HepG2 (cell line): ENCODE measurements around the gene CCDC154. TPM values are rescaled to one million over a fixed set of nuclear protein-coding genes. Genes with fewer than 3 reads are reported as not detected.

Experiments
- AGO1 ChIP-seq: fragments of 200-400 bp; formaldehyde crosslinking; IDR thresholded peaks from 2 replicates; pipeline ENCODE4 v1.6.1; 2017; ENCODE audit warnings: mild to moderate bottlenecking, low read depth, low read length, moderate library complexity; ENCODE audit not compliant: poor library complexity, severe bottlenecking
- CCAR2 ChIP-seq: fragments of 200-400 bp; formaldehyde crosslinking; optimal IDR thresholded peaks from 2 replicates; pipeline ENCODE3; 2018; ENCODE audit warnings: low read depth, mild to moderate bottlenecking, low read length, moderate library complexity
- FOXP4 ChIP-seq: sonication (generic); formaldehyde crosslinking; IDR thresholded peaks from 2 replicates; pipeline ENCODE4 v1.4.0; 2020; ENCODE audit warnings: missing genetic modification reagents
- GZF1 ChIP-seq: sonication (generic); formaldehyde crosslinking; IDR thresholded peaks from 2 replicates; pipeline ENCODE4 v1.5.1; 2020; ENCODE audit warnings: mild to moderate bottlenecking, missing genetic modification reagents
- IKZF1 ChIP-seq: fragments of 450-650 bp; IDR thresholded peaks from 2 replicates; pipeline ENCODE4 v1.7.1; 2016
- MED13 ChIP-seq: sonication (generic); formaldehyde crosslinking; IDR thresholded peaks from 2 replicates; pipeline ENCODE4 v1.5.0; 2020; ENCODE audit warnings: missing genetic modification reagents
- NCOA1 ChIP-seq: sonication (generic); formaldehyde crosslinking; IDR thresholded peaks from 2 replicates; pipeline ENCODE4 v1.9.0; 2021; ENCODE audit warnings: missing genetic modification reagents
- PHF5A ChIP-seq: IDR thresholded peaks from one replicate; pipeline ENCODE4 v1.6.1; 2018; ENCODE audit warnings: low read depth, missing genetic modification reagents; ENCODE audit not compliant: unreplicated experiment
- PITX1 ChIP-seq: sonication (generic); formaldehyde crosslinking; IDR thresholded peaks from 2 replicates; pipeline ENCODE4 v1.5.1; 2020; ENCODE audit warnings: mild to moderate bottlenecking, missing genetic modification reagents
- POGZ ChIP-seq: sonication (generic); formaldehyde crosslinking; IDR thresholded peaks from 2 replicates; pipeline ENCODE4 v1.4.0; 2020; ENCODE audit warnings: mild to moderate bottlenecking, missing genetic modification reagents
- SMAD3 ChIP-seq: sonication (generic); formaldehyde crosslinking; IDR thresholded peaks from 2 replicates; pipeline ENCODE4 v1.4.0; 2020; ENCODE audit warnings: missing genetic modification reagents
- ZC3H13 ChIP-seq: sonication (generic); formaldehyde crosslinking; IDR thresholded peaks from 2 replicates; pipeline ENCODE4 v1.8.1; 2023; ENCODE audit warnings: mild to moderate bottlenecking, missing genetic modification reagents, moderate library complexity
- ZFY ChIP-seq: sonication (generic); formaldehyde crosslinking; IDR thresholded peaks from 2 replicates; pipeline ENCODE4 v1.4.0; 2020; ENCODE audit warnings: missing genetic modification reagents
- ZNF414 ChIP-seq: sonication (generic); formaldehyde crosslinking; IDR thresholded peaks from 2 replicates; pipeline ENCODE4 v1.5.0; 2020; ENCODE audit warnings: missing genetic modification reagents
- ZNF709 ChIP-seq: sonication (generic); formaldehyde crosslinking; IDR thresholded peaks from 2 replicates; pipeline ENCODE4 v1.5.0; 2020; ENCODE audit warnings: mild to moderate bottlenecking, missing genetic modification reagents
- ZNF792 ChIP-seq: IDR thresholded peaks from 2 replicates; pipeline ENCODE4 v1.6.1; 2016
- ZNF841 ChIP-seq: sonication (generic); formaldehyde crosslinking; IDR thresholded peaks from 2 replicates; pipeline ENCODE4 v1.8.1; 2023; ENCODE audit warnings: missing genetic modification reagents, borderline replicate concordance
- polyA plus RNA-seq, 8 experiments: library from polyadenylated mRNA; depleted of rRNA in 3 of 8; stranded (reverse) in 7 of 8; unstranded in 1 of 8; fragments of >200 nt; fragmentation: Illumina TruSeq in 4 of 8; extraction: Trizol in 4 of 8; gene quantifications; 2 replicates each; pipeline versions ENCODE4 v1.2.1 to v1.2.3, GENCODE V29; 2011 to 2016; ENCODE audit warnings: low read depth in 4 of 8, missing spikeins in 1 of 8, mixed read lengths in 1 of 8; ENCODE audit not compliant: insufficient read depth in 1 of 8
- total RNA-seq, 5 experiments: library from RNA; depleted of rRNA; stranded (reverse); fragments of >200 nt; fragmentation: Illumina TruSeq; extraction: Trizol; gene quantifications; 2 replicates each; pipeline ENCODE4 v1.2.3, GENCODE V29; 2016; ENCODE audit warnings: low read depth in 1 of 5
- TF ChIP-seq, protein P1 (sequence below): sonication (generic); formaldehyde crosslinking; IDR thresholded peaks from 2 replicates; pipeline ENCODE4 v1.4.0; 2020; ENCODE audit warnings: mild to moderate bottlenecking, missing genetic modification reagents
- TF ChIP-seq, protein P2 (sequence below), 2 experiments: fragments of 450-650 bp in 1 of 2; sonication (generic) in 1 of 2; formaldehyde crosslinking; IDR thresholded peaks; 2 replicates each; pipeline versions ENCODE4 v1.5.0 to v1.8.0; 2020 to 2022; ENCODE audit warnings: mild to moderate bottlenecking in 1 of 2, missing genetic modification reagents in 1 of 2
- TF ChIP-seq, protein P3 (sequence below): sonication (generic); formaldehyde crosslinking; conservative IDR thresholded peaks from 2 replicates; pipeline ENCODE4 v1.8.0; 2022; ENCODE audit warnings: missing genetic modification reagents
- TF ChIP-seq, protein P4 (sequence below): sonication (generic); formaldehyde crosslinking; IDR thresholded peaks from 2 replicates; pipeline ENCODE4 v1.5.0; 2020; ENCODE audit warnings: mild to moderate bottlenecking, low read depth, missing genetic modification reagents, borderline replicate concordance

The CCDC154 gene
- total and polyA plus RNA-seq, 2 of the 13 experiments (the other 11 are each of a cell fraction or from before 2014, with no cell fraction given): 0.92 to 1.5 TPM

- TF ChIP-seq ZNF841 (CRISPR knock-in tag) (no peak), AGO1 (no peak), ZC3H13 (CRISPR knock-in tag) (no peak), CCAR2 (no peak), MED13 (CRISPR knock-in tag) (no peak), ZNF709 (CRISPR knock-in tag) (no peak), NCOA1 (no peak), ZFY (CRISPR knock-in tag) (peak; percentile 90), IKZF1 (no peak), GZF1 (CRISPR knock-in tag) (no peak), PHF5A (CRISPR knock-in tag) (peak; percentile 39), ZNF414 (CRISPR knock-in tag) (no peak), POGZ (no peak; the same call in 1 of the 2 replicates), SMAD3 (no peak), FOXP4 (no peak), PITX1 (CRISPR knock-in tag) (0 out of 2 replicates have a peak, but pooled peaks have one; percentile 18), ZNF792 (CRISPR knock-in tag) (peak; percentile 74; the same call in 1 of the 2 replicates)
- TF ChIP-seq, protein P1, sequence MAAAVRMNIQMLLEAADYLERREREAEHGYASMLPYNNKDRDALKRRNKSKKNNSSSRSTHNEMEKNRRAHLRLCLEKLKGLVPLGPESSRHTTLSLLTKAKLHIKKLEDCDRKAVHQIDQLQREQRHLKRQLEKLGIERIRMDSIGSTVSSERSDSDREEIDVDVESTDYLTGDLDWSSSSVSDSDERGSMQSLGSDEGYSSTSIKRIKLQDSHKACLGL (CRISPR knock-in tag): peak; percentile 42; the same call in 1 of the 2 replicates
- TF ChIP-seq, protein P2, sequence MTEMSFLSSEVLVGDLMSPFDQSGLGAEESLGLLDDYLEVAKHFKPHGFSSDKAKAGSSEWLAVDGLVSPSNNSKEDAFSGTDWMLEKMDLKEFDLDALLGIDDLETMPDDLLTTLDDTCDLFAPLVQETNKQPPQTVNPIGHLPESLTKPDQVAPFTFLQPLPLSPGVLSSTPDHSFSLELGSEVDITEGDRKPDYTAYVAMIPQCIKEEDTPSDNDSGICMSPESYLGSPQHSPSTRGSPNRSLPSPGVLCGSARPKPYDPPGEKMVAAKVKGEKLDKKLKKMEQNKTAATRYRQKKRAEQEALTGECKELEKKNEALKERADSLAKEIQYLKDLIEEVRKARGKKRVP (CRISPR knock-in tag; IDR thresholded peaks at IDR 0.05): no peak; a peak in 1 of 4 replicates
- TF ChIP-seq, protein P3, sequence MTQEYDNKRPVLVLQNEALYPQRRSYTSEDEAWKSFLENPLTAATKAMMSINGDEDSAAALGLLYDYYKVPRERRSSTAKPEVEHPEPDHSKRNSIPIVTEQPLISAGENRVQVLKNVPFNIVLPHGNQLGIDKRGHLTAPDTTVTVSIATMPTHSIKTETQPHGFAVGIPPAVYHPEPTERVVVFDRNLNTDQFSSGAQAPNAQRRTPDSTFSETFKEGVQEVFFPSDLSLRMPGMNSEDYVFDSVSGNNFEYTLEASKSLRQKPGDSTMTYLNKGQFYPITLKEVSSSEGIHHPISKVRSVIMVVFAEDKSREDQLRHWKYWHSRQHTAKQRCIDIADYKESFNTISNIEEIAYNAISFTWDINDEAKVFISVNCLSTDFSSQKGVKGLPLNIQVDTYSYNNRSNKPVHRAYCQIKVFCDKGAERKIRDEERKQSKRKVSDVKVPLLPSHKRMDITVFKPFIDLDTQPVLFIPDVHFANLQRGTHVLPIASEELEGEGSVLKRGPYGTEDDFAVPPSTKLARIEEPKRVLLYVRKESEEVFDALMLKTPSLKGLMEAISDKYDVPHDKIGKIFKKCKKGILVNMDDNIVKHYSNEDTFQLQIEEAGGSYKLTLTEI (CRISPR knock-in tag): no peak
- TF ChIP-seq, protein P4, sequence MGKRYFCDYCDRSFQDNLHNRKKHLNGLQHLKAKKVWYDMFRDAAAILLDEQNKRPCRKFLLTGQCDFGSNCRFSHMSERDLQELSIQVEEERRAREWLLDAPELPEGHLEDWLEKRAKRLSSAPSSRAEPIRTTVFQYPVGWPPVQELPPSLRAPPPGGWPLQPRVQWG: no peak
Observed at GRCh38 chr16:1492923-1493745, 48.8 kb upstream of the CCDC154 start, which contains the start of gene TELO2 (continued).
